Adrenal gland (tissue), 12 donors: Measurements from ENCODE around the gene ACER3. TPM values are rescaled to one million over a fixed set of nuclear protein-coding genes. Genes with fewer than 3 reads are reported as not detected.

Source experiments
- DNase-seq, 7 donors: peaks; one replicate each; pipeline ENCODE4 v3.0.0-alpha.2; 2019 to 2020
- H3K27ac ChIP-seq, 5 donors: fragments of 200-600 bp; sonication (generic) in 4 of 5; 1 replicate in 3 of 5; 2 replicates in 2 of 5; pipeline versions ENCODE4 v1.5.1 to v1.8.0; 2016 to 2020; ENCODE audit warnings: mild to moderate bottlenecking in 1 of 5
- H3K27me3 ChIP-seq: fragments of 200-600 bp; 2 replicates; pipeline ENCODE4 v1.8.0; 2021
- H3K36me3 ChIP-seq, 2 donors: fragments of 200-600 bp; replicated peaks in 1 of 2; 1 replicate in 1 of 2; 2 replicates in 1 of 2; pipeline versions ENCODE4 v1.5.1 to v1.8.0; 2018 to 2022
- H3K4me1 ChIP-seq, 2 donors: fragments of 200-600 bp; replicated peaks in 1 of 2; 1 replicate in 1 of 2; 2 replicates in 1 of 2; pipeline versions ENCODE4 v1.5.1 to v1.8.0; 2018 to 2021
- H3K4me3 ChIP-seq, 4 donors: fragments of 200-600 bp; sonication (generic) in 3 of 4; one replicate each; pipeline ENCODE4 v1.5.1; 2016 to 2018
- H3K9me3 ChIP-seq, 3 donors: fragments of 200-600 bp; sonication (generic) in 1 of 3; replicated peaks in 1 of 3; 1 replicate in 2 of 3; 2 replicates in 1 of 3; pipeline versions ENCODE4 v1.5.1 to v1.8.0; 2016 to 2021
- POLR2A ChIP-seq, 2 donors: fragments of 450-650 bp; IDR thresholded peaks; one replicate each; pipeline ENCODE4 v1.6.1; 2017; ENCODE audit warnings: antibody characterized with exemption in 2 of 2, mild to moderate bottlenecking in 2 of 2, moderate library complexity in 1 of 2
- WGBS, 4 donors: extraction: QIAGEN DNeasy Blood & Tissue Kit in 2 of 4; methylation state at CpG; one replicate each; pipeline versions ENCODE4 v1.1.5 to v1.1.7; 2013 to 2017; 5-methylcytosine and 5-hydroxymethylcytosine counted together
- intact Hi-C, 2 donors: fragments of 100-400 bp; cut with DNase I; formaldehyde crosslinking; loops; one replicate each; pipeline versions ENCODE4 v1.14.1 to v1.15.0; 2022 to 2023
- polyA plus RNA-seq, 3 donors: library from polyadenylated mRNA; stranded (reverse); fragments of 200-250 nt in 2 of 3; fragments of 350-450 nt in 1 of 3; fragmentation: Illumina TruSeq in 1 of 3; extraction: RNeasy Lipid Tissue Mini Kit (QIAGEN cat#74804) in 1 of 3; gene quantifications; one replicate each; pipeline ENCODE4 v1.2.3, GENCODE V29; 2013 to 2014
- total RNA-seq, 9 donors: library from RNA; depleted of rRNA in 4 of 9; stranded (reverse); fragments of >200 nt in 4 of 9; fragments of 120-200 nt in 1 of 9; fragmentation: NEBNext Ultra II Directional in 1 of 9; extraction: Animal tissue kit (Norgen Biotek cat#: 25700) in 1 of 9; gene quantifications; one replicate each; pipeline versions ENCODE4 v1.1.0 to v1.2.4, GENCODE V29; 2013 to 2023
- TF ChIP-seq, protein P1 (sequence below), 6 experiments: fragments of 450-650 bp in 4 of 6; fragments of 200-600 bp in 2 of 6; sonication (generic) in 1 of 6; IDR thresholded peaks; 1 replicate in 5 of 6; 2 replicates in 1 of 6; pipeline versions ENCODE4 v1.5.1 to v1.8.0; 2016 to 2021; ENCODE audit warnings: antibody characterized with exemption in 6 of 6, mild to moderate bottlenecking in 2 of 6, moderate library complexity in 1 of 6
- donor health status: healthy with polysubstance abuse.
- donor health status: Bipolar disorder and iron deficiency.
- donor health status: DM: yes; HTN: yes; CAD: no.
- donor health status: DM: no; HTN: no; CAD: no.
- donor health status: DM: no; HTN: no; CAD: no.
- donor health status: DM: yes; HTN: yes; CAD: no.

The ACER3 gene
- total and polyA plus RNA-seq, 12 donors = 4.1 to 22.0 (median 15.3) TPM

DNA sequence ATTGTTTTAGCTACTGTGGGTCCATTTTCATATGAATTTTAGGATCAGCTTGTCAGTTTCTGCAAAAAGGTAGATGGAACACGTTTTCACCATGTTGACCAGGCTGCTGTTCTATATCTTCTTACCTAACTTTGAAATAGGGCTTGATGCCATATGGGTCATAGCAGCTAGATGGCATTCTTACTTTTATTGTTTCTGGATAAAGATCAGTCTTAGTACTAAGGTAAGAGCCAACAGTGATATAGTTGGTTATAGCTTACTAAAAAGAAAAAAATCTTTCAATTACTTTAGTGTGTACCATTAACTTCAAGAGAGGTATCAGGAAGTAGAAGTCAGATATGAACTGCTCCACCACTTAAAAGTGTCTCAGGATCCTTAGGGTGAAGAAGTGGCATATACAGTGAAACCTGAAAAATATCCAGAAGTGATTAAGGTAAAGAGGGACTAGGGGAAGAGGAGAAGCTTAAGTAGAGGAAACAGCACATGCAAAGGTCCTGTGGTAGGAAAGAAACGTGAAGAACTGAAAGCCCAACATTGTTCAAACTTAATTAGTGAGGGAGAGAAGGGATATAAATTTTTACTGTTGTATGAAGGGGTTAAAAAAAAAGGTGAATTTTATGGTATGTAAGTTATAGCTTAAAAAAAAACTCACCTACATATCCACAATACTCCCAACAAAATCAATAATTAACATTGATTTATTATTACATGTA is 113.6 kb downstream of the ACER3 start:
- 35 to 73% (median 54%) methylated on average over 2 of the region's 2 CpGs for WGBS, 4 donors
- intact Hi-C loops = no loop called here
- DNase-seq = no peak
- TF ChIP-seq POLR2A (IDR thresholded peaks at IDR 0.05) = no peak
- TF ChIP-seq, protein P1, sequence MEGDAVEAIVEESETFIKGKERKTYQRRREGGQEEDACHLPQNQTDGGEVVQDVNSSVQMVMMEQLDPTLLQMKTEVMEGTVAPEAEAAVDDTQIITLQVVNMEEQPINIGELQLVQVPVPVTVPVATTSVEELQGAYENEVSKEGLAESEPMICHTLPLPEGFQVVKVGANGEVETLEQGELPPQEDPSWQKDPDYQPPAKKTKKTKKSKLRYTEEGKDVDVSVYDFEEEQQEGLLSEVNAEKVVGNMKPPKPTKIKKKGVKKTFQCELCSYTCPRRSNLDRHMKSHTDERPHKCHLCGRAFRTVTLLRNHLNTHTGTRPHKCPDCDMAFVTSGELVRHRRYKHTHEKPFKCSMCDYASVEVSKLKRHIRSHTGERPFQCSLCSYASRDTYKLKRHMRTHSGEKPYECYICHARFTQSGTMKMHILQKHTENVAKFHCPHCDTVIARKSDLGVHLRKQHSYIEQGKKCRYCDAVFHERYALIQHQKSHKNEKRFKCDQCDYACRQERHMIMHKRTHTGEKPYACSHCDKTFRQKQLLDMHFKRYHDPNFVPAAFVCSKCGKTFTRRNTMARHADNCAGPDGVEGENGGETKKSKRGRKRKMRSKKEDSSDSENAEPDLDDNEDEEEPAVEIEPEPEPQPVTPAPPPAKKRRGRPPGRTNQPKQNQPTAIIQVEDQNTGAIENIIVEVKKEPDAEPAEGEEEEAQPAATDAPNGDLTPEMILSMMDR (IDR thresholded peaks at IDR 0.05) = no peak
- Histone ChIP-seq H3K27me3 (no peaks in the 10 kb centered on the region), H3K9me3 (peaks cover 0 to 4% (median 0%) of the 10 kb centered on the region in 3 donors), H3K4me1 (no peaks in the 10 kb centered on the region), H3K4me3 (no peak overlapping the region), H3K27ac (no peak overlapping the region), H3K36me3 (no peaks in the 10 kb centered on the region)

DNA sequence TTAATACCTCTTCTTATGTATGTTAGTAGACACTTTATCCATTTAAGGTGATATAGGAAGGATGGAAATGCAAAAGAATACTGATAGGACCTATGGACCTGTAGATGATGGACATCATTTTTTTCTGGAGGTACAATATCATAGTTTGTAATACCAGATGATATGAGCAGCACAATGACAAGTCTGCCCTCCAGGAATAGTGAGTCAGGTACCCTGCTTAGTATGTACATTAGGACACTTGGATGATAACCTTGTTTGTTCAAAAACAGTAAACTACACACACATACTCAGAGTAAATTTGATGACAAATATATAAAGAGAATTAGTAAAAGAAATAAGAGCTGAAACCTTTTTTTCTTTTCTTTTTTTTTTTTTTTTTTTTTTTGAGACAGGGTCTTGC is 114.8 kb downstream of the ACER3 start:
- Histone ChIP-seq H3K4me3 (no peak overlapping the region), H3K9me3 (peaks cover 0 to 4% (median 0%) of the 10 kb centered on the region in 3 donors), H3K27me3 (no peaks in the 10 kb centered on the region), H3K27ac (no peak overlapping the region), H3K36me3 (no peaks in the 10 kb centered on the region), H3K4me1 (no peaks in the 10 kb centered on the region)
- intact Hi-C loops = no loop called here
- DNase-seq = no peak
- TF ChIP-seq, protein P1 (IDR thresholded peaks at IDR 0.05) = no peak
- no peak for TF ChIP-seq POLR2A (IDR thresholded peaks at IDR 0.05)

- H3K4me1 ChIP-seq = no peaks in the 10 kb centered on the region
- H3K27ac ChIP-seq = no peak overlapping the region
- no peak overlapping the region for H3K4me3 ChIP-seq
- 96 to 99% (median 99%) methylated on average over 4 to 8 of the region's 8 CpGs; no CpG with 5 or more reads in 1 of the 4 donors for WGBS, 4 donors
- no peak for TF ChIP-seq POLR2A (IDR thresholded peaks at IDR 0.05)
- TF ChIP-seq, protein P1 (IDR thresholded peaks at IDR 0.05) = no peak
- H3K27me3 ChIP-seq = no peaks in the 10 kb centered on the region
- no peaks in the 10 kb centered on the region for H3K9me3 ChIP-seq
- no peak for DNase-seq
- no peaks in the 10 kb centered on the region for H3K36me3 ChIP-seq
- intact Hi-C loops = no loop called here
Measured at GRCh38 chr11:76977791-76978190, 117.1 kb downstream of the ACER3 start.

DNA sequence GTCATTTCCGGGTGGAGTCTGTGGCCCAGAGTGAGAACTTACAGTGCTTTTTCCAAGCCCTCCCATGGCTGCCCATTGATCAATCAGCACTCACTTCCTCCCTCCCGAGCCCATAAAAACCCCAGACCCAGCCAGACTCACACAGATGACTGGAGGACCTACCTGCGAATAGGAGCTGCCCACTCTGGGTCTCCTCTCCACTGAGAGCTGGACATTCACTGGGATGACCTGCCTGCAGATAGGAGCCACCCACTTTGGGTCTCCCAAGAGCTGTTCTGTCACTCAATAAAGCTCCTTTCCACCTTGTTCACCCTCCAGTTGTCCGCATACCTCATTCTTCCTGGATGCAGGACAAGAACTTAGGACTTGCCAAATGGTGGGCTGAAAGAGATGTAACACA is 117.5 kb downstream of the ACER3 start:
- TF ChIP-seq POLR2A (IDR thresholded peaks at IDR 0.05) = no peak
- TF ChIP-seq, protein P1 (IDR thresholded peaks at IDR 0.05) = no peak
- no peaks in the 10 kb centered on the region for H3K27me3 ChIP-seq
- no peak overlapping the region for H3K4me3 ChIP-seq
- intact Hi-C loops = no loop called here
- no peaks in the 10 kb centered on the region for H3K4me1 ChIP-seq
- H3K36me3 ChIP-seq = no peaks in the 10 kb centered on the region
- DNase-seq = no peak
- no peak overlapping the region for H3K27ac ChIP-seq
- 91 to 100% (median 96%) methylated on average over 4 of the region's 4 CpGs for WGBS, 4 donors
- no peaks in the 10 kb centered on the region for H3K9me3 ChIP-seq
